Stimulated activated CD4-positive, alpha-beta T cell treated with anti-CD3 and anti-CD28 coated beads, TNF-alpha, amount 100 ng/mL, for 4 hours (primary cell): Measurements from ENCODE around the gene HOXD10.

Experiments
- DNase-seq, 3 experiments: peaks; one replicate each; pipeline ENCODE4 v3.0.0-alpha.2; 2020; ENCODE audit warnings: low read depth in 3 of 3

The HOXD10 gene

GRCh38 chr2:176123411-176124109 is 7.0 kb downstream of the HOXD10 start:
- no peak for DNase-seq

DNA sequence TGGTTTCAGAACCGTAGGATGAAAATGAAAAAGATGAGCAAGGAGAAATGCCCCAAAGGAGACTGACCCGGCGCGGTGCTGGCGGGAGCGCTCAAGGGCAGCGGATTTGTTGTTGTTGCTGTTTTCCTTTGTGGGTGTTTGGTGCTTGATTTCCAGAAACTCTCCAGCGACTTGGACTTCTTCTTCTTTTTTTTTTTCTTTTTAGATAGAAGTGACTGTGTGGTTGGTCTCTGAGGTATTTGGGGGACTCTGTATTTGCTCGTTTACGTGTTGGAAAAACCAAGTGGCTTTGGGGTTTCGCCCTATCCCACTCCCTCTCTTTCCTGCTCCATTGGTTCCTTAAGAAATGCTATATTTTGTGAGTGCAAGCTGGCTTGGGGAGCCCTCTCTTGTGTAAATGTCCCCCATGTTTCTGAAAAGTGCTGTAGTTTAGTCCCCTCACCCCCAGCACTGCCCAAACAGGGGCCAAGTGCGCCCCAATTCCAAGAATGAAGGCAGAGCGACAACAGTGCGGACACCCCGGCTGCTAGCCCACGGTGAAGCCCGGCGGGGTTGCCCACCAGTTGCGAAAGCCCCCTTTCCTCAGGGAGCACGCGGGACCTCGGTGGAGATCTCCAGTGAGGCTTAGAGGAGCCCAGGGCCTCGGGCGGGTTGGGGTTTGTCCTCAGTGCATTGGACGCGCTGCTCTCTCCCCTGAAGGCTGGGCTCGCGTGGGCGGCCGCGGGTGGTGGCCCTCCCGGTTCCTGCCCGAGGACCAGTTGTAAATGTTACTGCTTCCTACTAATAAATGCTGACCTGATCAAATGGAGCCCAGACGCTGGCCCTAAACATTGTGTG is 7.8 kb downstream of the HOXD10 start:
- no peak for DNase-seq

- DNase-seq: no peak
Observed at GRCh38 chr2:176124947-176125771, 8.6 kb downstream of the HOXD10 start.

- no peak for DNase-seq
Observed at GRCh38 chr2:176125772-176126054, 9.1 kb downstream of the HOXD10 start.

- DNase-seq: peak; percentile 32 to 47 (median 45)
Observed at GRCh38 chr2:176126929-176127773, 10.6 kb downstream of the HOXD10 start.

GRCh38 chr2:176127774-176128072 is 11.1 kb downstream of the HOXD10 start:
- DNase-seq: no peak

DNA sequence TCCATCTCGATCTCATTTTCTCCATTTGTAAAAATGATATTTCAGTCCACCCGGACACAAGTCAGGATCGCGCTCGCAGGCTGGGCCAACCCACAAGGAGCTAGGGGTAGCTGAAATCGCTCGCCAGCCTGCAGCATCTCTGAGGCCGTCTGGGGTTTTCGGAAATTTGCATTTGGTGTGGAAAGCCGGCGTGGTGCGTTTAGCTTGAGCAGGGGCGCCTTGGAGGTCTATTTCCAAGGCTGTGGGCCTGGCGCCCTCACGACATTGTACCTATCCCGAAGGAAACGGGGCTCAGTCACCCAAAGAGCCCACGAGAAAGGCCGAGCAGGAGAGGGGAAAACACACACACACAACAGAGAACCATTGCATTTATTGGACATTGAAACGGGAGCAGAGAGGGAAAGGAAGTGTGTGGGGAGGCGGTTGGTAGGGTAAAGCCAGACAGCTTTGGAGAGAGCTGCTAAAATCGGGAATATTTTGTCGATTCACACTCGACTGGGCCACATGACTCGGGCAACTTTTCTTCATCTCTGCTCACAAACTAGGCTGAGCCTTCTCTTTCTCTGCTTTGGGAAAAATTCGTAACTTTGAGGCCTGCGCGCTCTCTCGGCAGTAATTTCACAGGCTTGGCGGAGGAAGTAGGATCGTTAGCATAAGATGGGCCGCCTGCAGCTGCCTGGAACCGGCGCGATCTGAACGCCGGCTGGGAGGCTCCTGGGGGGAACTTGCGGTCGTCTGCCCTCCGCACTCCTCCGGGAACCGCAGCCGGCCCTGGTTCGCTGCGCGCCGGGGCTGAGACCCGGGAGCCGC is 11.8 kb downstream of the HOXD10 start:
- no peak for DNase-seq

- no peak for DNase-seq
Observed at GRCh38 chr2:176128982-176129796, 12.6 kb downstream of the HOXD10 start, which contains the start of gene HOXD8. Gene HOXD8 (plus strand): TSS chr2:176129705. CDS start chr2:176130367, 662 bp downstream.

DNA sequence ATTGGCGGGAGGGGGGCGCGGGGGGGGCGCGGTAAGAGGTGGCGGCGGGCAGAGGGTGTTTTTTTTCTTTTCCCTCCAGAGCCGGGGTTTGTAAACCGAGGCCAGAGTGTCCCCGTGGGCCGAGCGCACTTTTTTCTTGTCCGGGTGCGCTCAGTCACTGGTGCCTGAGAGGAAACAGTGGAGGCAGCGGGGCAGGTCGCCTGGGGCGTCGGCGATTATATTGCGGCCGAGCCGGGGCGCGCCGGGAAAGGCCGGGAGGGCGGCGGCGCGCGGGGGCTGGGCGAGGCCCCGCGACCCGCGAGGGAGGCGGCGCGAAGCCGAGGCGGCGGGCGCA is 13.2 kb downstream of the HOXD10 start:
- DNase-seq: no peak

DNA sequence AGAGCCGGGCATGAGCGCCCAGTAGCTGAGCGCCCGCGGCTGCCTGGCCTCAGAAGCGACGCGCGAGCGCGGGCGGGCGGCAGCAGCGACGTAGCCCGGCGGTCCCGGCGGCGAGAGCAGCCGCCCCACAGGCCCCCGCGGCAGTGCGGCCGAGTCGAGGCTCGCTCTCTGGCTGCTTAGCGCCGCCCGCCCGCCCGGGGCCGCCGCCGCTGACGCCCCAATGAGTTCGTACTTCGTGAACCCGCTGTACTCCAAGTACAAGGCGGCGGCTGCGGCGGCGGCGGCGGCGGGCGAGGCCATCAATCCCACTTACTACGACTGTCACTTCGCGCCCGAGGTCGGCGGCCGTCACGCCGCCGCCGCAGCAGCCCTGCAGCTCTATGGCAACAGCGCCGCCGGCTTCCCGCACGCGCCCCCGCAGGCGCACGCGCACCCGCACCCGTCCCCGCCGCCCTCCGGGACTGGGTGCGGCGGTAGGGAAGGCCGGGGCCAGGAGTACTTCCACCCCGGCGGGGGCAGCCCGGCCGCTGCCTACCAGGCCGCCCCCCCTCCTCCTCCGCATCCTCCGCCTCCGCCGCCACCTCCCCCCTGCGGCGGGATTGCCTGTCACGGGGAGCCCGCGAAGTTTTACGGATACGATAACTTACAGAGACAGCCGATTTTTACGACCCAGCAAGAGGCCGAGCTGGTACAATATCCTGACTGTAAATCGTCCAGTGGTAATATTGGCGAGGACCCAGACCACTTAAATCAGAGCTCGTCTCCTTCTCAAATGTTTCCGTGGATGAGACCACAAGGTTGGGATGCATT is 13.8 kb downstream of the HOXD10 start:
- no peak for DNase-seq

GRCh38 chr2:176130957-176131847 is 14.6 kb downstream of the HOXD10 start:
- no peak for DNase-seq

DNA sequence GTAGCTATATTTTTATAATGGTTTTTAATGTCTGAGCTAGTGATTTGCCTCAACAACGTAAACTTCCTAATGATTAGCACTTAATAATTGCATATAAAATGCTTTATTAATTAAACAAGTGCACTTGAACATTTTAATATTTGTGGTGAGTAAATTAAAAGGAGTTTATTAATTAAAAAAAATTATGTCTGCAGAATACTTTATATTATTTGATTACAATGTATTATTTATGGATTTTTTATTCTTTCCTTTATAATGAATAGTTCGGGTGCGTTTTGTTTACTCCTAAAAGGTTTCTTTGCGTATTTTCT is 15.2 kb downstream of the HOXD10 start:
- DNase-seq: no peak

DNA sequence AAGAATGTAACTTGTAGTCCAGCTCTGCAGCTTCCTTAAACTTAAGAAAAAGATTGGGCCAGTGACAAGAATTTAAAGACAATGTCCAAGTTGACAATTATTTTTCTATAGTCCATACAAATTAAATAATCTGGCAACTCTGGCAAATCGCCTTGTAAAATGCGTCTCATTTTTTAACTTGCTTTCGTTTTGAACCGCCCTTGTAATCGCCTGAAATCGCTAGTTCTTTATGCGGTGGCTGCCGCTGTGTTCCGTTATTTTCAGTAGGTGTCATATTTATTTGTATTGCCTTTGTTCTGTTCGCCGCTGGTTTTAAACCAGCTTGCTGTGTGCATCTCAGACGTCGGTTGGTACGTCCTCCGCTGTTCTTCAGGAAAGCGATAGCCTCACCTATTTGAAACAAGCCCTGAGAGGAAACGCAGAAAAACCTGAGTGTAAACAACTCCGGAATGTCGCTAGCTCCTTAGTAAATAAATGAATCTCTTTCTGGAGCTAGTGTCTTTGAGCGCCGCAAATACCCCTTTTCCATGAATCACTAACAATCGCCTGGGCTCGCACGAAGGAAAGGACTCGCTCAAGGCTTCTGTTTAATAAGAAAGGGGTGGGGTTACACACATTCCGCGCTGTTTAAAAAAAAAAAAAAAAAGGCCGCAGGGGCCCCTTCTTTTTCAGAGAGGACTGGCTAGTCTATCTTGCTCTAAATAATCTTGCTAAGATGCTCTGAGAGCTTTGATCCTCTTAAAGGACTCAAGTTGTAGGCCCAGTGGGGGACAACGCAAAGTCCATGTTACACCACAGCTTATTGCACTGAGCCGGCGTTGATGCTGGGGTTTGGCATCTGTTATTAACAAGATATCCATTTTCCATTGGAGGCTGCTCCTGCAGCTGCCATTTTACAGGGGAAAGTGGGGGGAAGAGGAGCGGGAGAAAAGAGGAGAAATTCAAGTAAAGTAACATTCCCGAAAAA is 15.9 kb downstream of the HOXD10 start:
- DNase-seq: no peak

DNA sequence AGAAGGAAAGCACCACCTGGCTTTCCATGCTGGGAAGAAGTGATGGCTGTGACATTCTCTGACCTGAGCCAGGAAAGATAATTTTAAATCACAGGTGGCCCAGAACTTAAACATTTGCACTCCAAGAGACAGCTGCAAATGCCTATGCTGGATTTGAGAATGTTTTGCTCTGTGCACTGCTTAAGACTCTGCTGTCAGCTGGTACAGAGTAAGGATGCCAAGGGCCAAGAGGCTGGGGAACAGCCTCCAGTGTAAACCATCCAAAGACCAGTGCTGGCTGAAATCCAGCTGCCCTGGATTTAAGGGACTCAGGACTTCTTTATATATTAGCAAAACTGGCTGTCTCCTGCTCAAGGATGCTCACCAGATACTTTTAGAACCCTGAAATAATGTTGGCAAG is 16.8 kb downstream of the HOXD10 start:
- no peak for DNase-seq

- DNase-seq: no peak
Observed at GRCh38 chr2:176134035-176134434, 17.5 kb downstream of the HOXD10 start.

GRCh38 chr2:176135035-176135440 is 18.5 kb downstream of the HOXD10 start:
- DNase-seq: no peak
